M059J (cell line): ENCODE measurements around the gene DCN. TPM values are rescaled to one million over a fixed set of nuclear protein-coding genes. Genes with fewer than 3 reads are reported as not detected.

Experiments
- DNase-seq: peaks from one replicate; pipeline ENCODE4 v3.0.0-alpha.2; 2012; ENCODE audit warnings: low read depth
- total RNA-seq: library from RNA; depleted of rRNA; stranded (reverse); fragments of >200 nt; shearing (Covaris generic); gene quantifications from 2 replicates; pipeline ENCODE4 v1.2.3, GENCODE V29; 2014

The DCN gene
- total RNA-seq, 1 experiment from 2014 or later = 16.3 TPM

DNA sequence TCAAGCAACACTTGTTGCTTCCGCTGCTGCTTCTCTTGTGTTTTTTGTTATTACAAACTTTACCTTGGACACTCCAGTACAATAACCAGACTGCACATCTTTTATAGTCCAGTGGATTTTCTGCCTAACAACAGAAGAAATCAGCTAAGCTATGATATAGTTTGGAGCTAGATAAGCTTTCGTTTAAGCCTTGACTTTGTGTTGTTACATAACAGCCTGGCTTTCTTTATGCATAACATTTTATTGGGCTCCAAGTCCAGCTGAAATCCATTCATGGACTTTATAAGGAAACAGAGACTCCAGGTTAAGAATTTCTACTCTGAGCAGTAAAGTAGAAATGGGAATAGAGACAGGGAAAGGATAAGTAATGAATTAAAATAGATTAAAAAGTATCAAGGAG, 3.5 kb upstream of the DCN start:
- no peak for DNase-seq

DNA sequence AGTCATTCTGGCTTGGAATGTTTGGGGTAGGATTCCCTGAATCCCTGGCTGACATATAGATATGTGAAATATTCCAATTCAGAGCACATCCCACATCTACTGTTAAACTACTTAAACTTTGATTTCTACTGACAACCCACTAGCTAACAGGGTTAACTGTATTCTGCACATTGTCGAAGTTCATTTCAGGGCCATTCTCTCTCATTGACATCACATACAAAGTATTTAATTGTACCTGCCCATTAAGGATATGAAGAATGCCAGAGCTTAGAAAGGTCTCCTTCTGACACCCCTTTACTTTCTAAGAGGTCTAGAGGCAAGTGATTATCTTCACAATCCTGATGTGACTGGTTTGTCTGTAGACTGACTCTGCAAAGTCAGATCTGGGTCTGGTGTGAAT, 2.8 kb upstream of the DCN start:
- no peak for DNase-seq

GRCh38 chr12:91183551-91183950, 934 bp upstream of the DCN start:
- no peak for DNase-seq

- DNase-seq = peak; percentile 73
Measured at GRCh38 chr12:91180582-91181395, 1.8 kb downstream of the DCN start.

- no peak for DNase-seq
Measured at GRCh38 chr12:91179966-91180561, 2.6 kb downstream of the DCN start.

- no peak for DNase-seq
Measured at GRCh38 chr12:91179315-91179714, 3.3 kb downstream of the DCN start.

- DNase-seq = no peak
Measured at GRCh38 chr12:91178781-91179180, 3.8 kb downstream of the DCN start.

DNA sequence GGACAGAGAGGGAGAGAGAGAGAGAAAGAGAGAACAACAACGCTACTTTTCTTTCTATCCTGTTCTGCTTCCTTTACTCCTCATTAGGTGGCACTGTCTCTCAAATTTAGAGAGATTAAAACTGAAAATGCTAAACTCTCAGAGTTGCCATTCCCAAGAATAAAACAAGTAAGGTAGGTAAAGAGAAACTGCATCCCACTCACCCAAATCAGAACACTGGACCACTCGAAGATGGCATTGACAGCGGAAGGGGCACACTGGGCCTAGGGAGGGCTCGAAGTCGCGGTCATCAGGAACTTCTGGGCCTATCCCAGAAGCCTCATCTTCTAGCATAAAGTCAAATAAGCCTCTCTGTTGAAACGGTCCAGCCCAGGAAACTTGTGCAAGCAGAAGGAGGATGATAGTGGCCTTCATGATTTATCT, 4.5 kb downstream of the DCN start:
- DNase-seq = peak; percentile 51

GRCh38 chr12:91177381-91177780, 5.2 kb downstream of the DCN start:
- no peak for DNase-seq

GRCh38 chr12:91176915-91177314, 5.7 kb downstream of the DCN start:
- no peak for DNase-seq

GRCh38 chr12:91176358-91176757, 6.3 kb downstream of the DCN start:
- DNase-seq = no peak

DNA sequence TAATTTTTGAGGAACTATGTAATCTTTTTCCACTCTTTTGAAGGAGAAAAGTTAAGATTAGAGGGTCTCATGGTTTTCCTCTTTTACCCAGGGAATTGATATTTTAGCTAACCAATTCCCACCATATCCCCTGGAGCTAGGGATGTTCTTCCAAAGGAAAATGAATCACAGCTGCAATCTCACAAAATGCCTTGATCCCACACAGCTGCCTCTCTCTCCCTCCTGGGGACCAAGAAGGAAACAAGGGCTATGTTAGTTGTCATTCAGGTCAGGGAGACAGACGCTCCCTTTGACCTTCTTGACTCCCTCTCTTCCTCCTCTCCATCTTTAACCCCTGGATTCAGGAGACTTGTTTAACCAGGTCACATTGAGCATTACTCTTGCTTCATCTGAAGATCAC, 9.5 kb downstream of the DCN start:
- no peak for DNase-seq

DNA sequence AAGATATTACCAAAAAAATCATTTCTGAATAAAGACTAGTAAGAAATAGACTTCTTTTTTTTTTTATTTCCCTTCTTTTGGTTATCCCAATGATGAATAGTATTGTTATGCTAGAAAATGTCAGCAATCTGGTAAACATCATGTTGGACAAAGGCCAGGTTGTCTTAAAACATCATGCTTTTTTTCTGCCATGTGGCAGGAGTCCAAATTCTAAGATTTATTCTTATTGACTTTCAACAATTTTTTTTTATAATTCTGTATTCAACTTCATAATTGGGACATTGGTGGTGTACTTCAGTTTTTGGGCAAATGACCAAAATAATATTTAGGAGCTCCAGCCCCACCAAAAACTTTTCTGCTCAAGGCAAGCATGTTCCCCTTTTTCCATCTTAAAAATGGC, 10.5 kb downstream of the DCN start:
- no peak for DNase-seq

DNA sequence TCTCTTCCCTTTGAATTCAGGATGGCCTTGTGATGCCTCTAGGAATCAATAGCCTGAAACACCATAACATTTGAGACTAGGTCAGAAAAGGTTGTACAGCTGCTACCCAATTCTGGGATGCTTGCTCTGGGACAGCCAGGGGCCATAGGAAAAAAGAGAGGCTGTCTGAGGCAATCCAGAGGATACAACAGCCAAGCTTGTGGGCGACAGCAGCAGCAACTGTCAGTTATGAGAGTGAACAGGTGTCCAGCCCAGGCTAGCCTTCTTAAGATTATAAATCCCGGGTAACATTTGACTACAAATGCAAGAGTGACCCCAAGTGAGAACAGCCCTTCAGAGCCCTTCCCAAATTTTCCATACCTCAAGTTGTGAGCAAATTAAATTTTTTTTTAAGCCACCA, 11.1 kb downstream of the DCN start:
- DNase-seq = no peak

- DNase-seq = peak; percentile 61
Measured at GRCh38 chr12:91163116-91163515, 19.5 kb downstream of the DCN start.

GRCh38 chr12:91161009-91161408, 21.6 kb downstream of the DCN start:
- DNase-seq = no peak

DNA sequence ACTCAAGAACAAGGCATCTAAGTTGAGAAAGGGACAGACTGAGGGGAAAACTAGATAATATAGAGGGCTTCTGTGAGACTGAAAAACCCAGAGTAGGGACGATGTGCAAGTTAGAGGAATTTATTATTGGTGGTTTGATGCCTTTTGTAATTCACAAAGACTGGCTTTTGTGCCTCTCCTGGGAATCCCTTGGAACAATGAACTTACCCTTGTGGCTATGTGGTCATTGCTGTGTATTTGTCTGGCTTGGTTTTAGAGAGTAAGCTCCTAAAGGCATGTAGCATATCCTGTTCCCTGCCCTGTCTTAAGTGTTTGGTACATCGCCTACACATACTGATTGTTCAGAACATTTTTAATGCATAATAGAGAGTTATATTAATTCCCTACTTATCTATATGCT, 26.6 kb downstream of the DCN start:
- no peak for DNase-seq

DNA sequence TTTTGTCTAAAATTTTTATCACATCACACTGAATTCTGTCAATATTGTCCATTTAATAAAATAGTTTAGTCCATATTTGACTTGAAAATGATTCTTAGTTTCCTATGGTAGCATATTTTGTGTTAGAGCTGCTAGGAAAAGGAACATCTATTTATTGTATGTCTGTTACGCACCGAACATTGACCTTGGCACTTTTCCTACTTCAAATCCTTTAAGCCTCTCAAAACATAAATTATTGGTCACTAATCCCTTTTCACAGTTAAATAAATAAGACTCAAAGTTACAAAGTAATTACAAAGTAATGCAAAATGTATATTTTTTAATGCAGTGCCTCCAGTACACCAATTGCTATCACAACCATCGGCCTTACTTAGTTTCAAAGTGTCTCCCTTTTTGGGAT, 28.5 kb downstream of the DCN start:
- DNase-seq = no peak

- DNase-seq = no peak
Measured at GRCh38 chr12:91144053-91144452, 38.6 kb downstream of the DCN start.

- no peak for DNase-seq
Measured at GRCh38 chr12:91143206-91143605, 39.4 kb downstream of the DCN start.

DNA sequence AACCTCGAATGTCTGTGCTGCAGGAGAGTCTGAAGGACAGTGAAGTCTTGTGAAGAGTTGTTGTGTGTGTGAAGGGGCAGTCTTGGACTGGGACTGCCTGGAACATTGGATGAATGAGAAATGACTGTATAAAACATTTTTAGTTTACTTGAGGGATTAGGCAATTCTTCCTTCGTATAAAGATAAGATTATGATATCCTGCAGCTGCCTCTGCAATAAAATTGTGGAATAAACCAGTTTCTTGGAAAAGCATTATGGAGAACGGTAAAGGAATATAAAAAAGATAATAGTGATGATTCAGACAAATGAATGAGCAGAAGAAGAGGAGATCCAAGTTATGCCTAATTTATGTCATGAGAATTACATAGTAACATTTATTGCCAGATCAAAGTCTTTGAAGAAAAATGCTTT, 40.4 kb downstream of the DCN start:
- peak; percentile 38 for DNase-seq

DNA sequence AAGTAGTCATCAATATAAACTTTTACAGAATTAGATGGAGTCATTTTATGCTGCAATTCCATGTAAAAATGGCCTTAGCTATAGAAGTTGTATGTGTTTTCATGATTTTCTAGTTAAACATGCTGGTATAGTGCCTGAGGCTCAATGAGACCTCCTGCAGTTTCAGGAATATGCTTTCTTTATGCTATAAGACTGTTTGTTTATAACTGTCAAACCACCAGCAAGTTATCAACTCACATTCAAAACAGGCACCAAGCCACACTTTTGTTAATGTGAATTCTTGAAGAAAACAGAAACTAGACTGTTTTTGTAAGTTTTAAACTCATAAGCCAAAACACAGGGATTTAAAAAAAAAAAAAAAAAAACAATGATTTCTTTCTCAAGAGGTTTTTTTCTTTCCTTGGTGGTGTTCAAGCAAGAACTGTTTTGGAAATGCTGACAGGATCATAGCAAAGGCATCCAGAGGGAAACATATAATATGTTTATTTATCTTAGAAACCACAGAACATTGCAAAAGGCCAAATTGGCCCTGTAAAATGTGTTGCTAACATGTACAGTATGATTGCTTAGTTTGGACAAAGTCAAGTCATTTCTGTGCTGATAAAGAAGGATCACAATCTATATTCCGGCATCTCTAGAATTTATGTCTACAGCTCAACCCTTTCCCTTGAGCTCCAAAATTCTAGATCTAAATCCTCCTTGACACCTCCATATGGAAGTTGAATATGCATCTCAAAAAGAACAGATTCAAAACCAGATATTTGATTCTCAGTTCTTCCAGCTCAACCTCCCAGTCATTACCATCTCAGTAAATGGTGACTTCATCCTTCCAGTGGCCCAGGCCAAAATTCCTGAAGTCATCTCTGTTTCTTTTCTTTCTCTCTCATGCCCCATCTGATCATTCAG, 42.3 kb downstream of the DCN start:
- DNase-seq = peak; percentile 93

DNA sequence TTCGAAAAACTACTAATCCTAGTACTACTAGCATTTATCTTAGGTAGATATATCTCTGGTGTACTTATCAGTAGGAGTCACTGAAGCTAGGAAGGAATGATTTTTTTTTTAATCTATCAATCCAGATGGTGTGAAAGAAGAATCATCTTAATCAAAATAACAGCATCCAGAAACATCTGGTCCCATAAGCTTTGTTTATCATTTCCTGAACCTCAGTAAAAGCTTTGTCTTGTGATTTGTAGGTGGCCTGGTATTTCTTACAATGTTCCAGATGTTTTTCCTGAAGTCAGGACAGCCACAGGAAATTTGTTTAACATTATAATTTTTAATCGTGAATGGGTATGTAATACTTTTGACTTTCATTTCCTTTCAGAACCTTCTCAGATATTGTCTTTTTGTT, 43.3 kb downstream of the DCN start:
- DNase-seq = no peak
